GOT3 (cell line): ENCODE results near the gene RSRC1.
"Not testable (repeated sequence)": the region's sequence is repeated elsewhere in the genome, so short reads cannot be mapped to it uniquely, and the experiment has no call there.

Experiments used
- DNase-seq: peaks from one replicate; lab custom pipeline; 2025; ENCODE audit warnings: mixed read lengths; lab: John Stamatoyannopoulos, UW

RSRC1 gene

GRCh38 chr3:158329696-158330441 is 220.0 kb downstream of the RSRC1 start:
- not testable (repeated sequence) for DNase-seq

- DNase-seq: no peak
These were observed 221.0 kb downstream of the RSRC1 start for GRCh38 chr3:158330870-158331269.

- DNase-seq: no peak
These were observed 223.8 kb downstream of the RSRC1 start for GRCh38 chr3:158333736-158334135.

GRCh38 chr3:158337110-158337509 is 227.2 kb downstream of the RSRC1 start:
- no peak for DNase-seq

- DNase-seq: no peak
These were observed 229.7 kb downstream of the RSRC1 start for GRCh38 chr3:158339638-158340037.

GRCh38 chr3:158340951-158341350 is 231.1 kb downstream of the RSRC1 start:
- DNase-seq: not testable (repeated sequence)

- DNase-seq: no peak
These were observed 238.1 kb downstream of the RSRC1 start for GRCh38 chr3:158347966-158348365.

GRCh38 chr3:158350971-158351370 is 241.1 kb downstream of the RSRC1 start:
- DNase-seq: no peak

- no peak for DNase-seq
These were observed 242.7 kb downstream of the RSRC1 start for GRCh38 chr3:158352551-158352950.

GRCh38 chr3:158354713-158355112 is 244.8 kb downstream of the RSRC1 start:
- no peak for DNase-seq

GRCh38 chr3:158355623-158356588 is 246.0 kb downstream of the RSRC1 start:
- DNase-seq: no peak

GRCh38 chr3:158359339-158359738 is 249.4 kb downstream of the RSRC1 start:
- no peak for DNase-seq

GRCh38 chr3:158360756-158361448 is 251.0 kb downstream of the RSRC1 start:
- DNase-seq: no peak

- no peak for DNase-seq
These were observed 258.4 kb downstream of the RSRC1 start for GRCh38 chr3:158368271-158368670.

GRCh38 chr3:158369279-158369678 is 259.4 kb downstream of the RSRC1 start:
- DNase-seq: no peak

- DNase-seq: no peak
These were observed 269.6 kb downstream of the RSRC1 start for GRCh38 chr3:158379517-158379916.

GRCh38 chr3:158381262-158381868 is 271.5 kb downstream of the RSRC1 start:
- no peak for DNase-seq

- no peak for DNase-seq
These were observed 272.6 kb downstream of the RSRC1 start for GRCh38 chr3:158382479-158382878.

GRCh38 chr3:158384019-158384418 is 274.1 kb downstream of the RSRC1 start:
- no peak for DNase-seq

- DNase-seq: no peak
These were observed 285.5 kb downstream of the RSRC1 start for GRCh38 chr3:158395421-158395820.

GRCh38 chr3:158402590-158402989 is 292.7 kb downstream of the RSRC1 start:
- no peak for DNase-seq

- no peak for DNase-seq
These were observed 293.1 kb downstream of the RSRC1 start for GRCh38 chr3:158403013-158403412.
